H9 (cell line): ENCODE measurements around the gene RSBN1L. TPM values are rescaled to one million over a fixed set of nuclear protein-coding genes. Genes with fewer than 3 reads are reported as not detected.
A peak's percentile ranks its signal among the peaks of the same experiment; 100 is the strongest.

Experiments used
- DNase-seq: peaks from one replicate; pipeline ENCODE4 v3.0.0-alpha.2; 2017
- H2AFZ ChIP-seq: one replicate; pipeline ENCODE4 v1.6.1; 2013; ENCODE audit warnings: mild to moderate bottlenecking, low read length, control low read depth, moderate library complexity
- H2AK5ac ChIP-seq: 2 replicates; pipeline ENCODE4 v1.6.1; 2013; ENCODE audit warnings: low read length, control low read depth, mixed read lengths; ENCODE audit not compliant: insufficient read length
- H2BK120ac ChIP-seq: one replicate; pipeline ENCODE4 v1.6.1; 2013; ENCODE audit warnings: low read depth, mild to moderate bottlenecking, low read length, control low read depth, inconsistent platforms; ENCODE audit not compliant: poor library complexity, severe bottlenecking
- H2BK12ac ChIP-seq: 2 replicates; pipeline ENCODE4 v1.6.1; 2013; ENCODE audit warnings: low read length, control low read depth, mixed read lengths, low read depth; ENCODE audit not compliant: insufficient read length
- H2BK15ac ChIP-seq: 2 replicates; pipeline ENCODE4 v1.6.1; 2013; ENCODE audit warnings: low read depth, low read length, control low read depth
- H2BK20ac ChIP-seq: one replicate; pipeline ENCODE4 v1.6.1; 2013; ENCODE audit warnings: low read depth, mild to moderate bottlenecking, low read length, control low read depth, inconsistent platforms; ENCODE audit not compliant: poor library complexity, severe bottlenecking
- H2BK5ac ChIP-seq: 2 replicates; pipeline ENCODE4 v1.6.1; 2013; ENCODE audit warnings: low read length, control low read depth, mixed read lengths; ENCODE audit not compliant: insufficient read length
- H3K14ac ChIP-seq: 2 replicates; pipeline ENCODE4 v1.6.1; 2013; ENCODE audit warnings: low read length, control low read depth; ENCODE audit not compliant: insufficient read depth
- H3K18ac ChIP-seq: 2 replicates; pipeline ENCODE4 v1.6.1; 2013; ENCODE audit warnings: low read depth, mild to moderate bottlenecking, mixed read lengths, low read length, control low read depth; ENCODE audit not compliant: insufficient read length
- H3K23ac ChIP-seq: 2 replicates; pipeline ENCODE4 v1.6.1; 2013; ENCODE audit warnings: low read length, control low read depth, mixed read lengths, low read depth; ENCODE audit not compliant: insufficient read length
- H3K23me2 ChIP-seq: 2 replicates; pipeline ENCODE4 v1.6.1; 2013; ENCODE audit warnings: low read depth, mild to moderate bottlenecking, mixed read lengths, low read length, control low read depth; ENCODE audit not compliant: insufficient read length, poor library complexity, severe bottlenecking
- H3K27ac ChIP-seq: 2 replicates; pipeline ENCODE4 v1.5.1; 2013; ENCODE audit warnings: low read length, control low read depth, mixed read lengths, low read depth; ENCODE audit not compliant: insufficient read length
- H3K27me3 ChIP-seq: 2 replicates; pipeline ENCODE4 v1.6.1; 2013; ENCODE audit warnings: low read length, control low read depth, inconsistent platforms; ENCODE audit not compliant: insufficient read depth
- H3K4ac ChIP-seq: 2 replicates; pipeline ENCODE4 v1.6.1; 2013; ENCODE audit warnings: low read depth, mild to moderate bottlenecking, control low read depth, inconsistent platforms, low read length, moderate library complexity
- H3K4me1 ChIP-seq: 2 replicates; pipeline ENCODE4 v1.6.1; 2013; ENCODE audit warnings: low read length, control low read depth, inconsistent platforms; ENCODE audit not compliant: insufficient read depth
- H3K4me2 ChIP-seq: 2 replicates; pipeline ENCODE4 v1.6.1; 2013; ENCODE audit warnings: low read length, control low read depth, mixed read lengths; ENCODE audit not compliant: insufficient read length, insufficient read depth
- H3K56ac ChIP-seq: 2 replicates; pipeline ENCODE4 v1.6.1; 2013; ENCODE audit warnings: low read depth, mild to moderate bottlenecking, mixed read lengths, low read length, control low read depth; ENCODE audit not compliant: insufficient read length
- H3K79me1 ChIP-seq: 2 replicates; pipeline ENCODE4 v1.6.1; 2013; ENCODE audit warnings: low read depth, mild to moderate bottlenecking, moderate library complexity, low read length, control low read depth, inconsistent platforms; ENCODE audit not compliant: insufficient read depth, poor library complexity, severe bottlenecking
- H3K79me2 ChIP-seq: 2 replicates; pipeline ENCODE4 v1.6.1; 2013; ENCODE audit warnings: low read length, control low read depth, inconsistent platforms; ENCODE audit not compliant: insufficient read depth
- H3K9ac ChIP-seq: 2 replicates; pipeline ENCODE4 v1.6.1; 2013; ENCODE audit warnings: low read length, control low read depth, mixed read lengths; ENCODE audit not compliant: insufficient read length; ENCODE audit errors: extremely low read depth
- H3K9me3 ChIP-seq: one replicate; pipeline ENCODE4 v1.6.1; 2013; ENCODE audit warnings: low read depth, low read length, inconsistent platforms; ENCODE audit not compliant: control insufficient read depth
- H3T11ph ChIP-seq: one replicate; pipeline ENCODE4 v1.6.1; 2013; ENCODE audit warnings: mild to moderate bottlenecking, low read length, control low read depth, inconsistent platforms
- H4K20me1 ChIP-seq: one replicate; pipeline ENCODE4 v1.6.1; 2013; ENCODE audit not compliant: control insufficient read depth, insufficient read length, insufficient read depth
- H4K5ac ChIP-seq: 2 replicates; pipeline ENCODE4 v1.6.1; 2013; ENCODE audit warnings: low read depth, mild to moderate bottlenecking, mixed read lengths, low read length, control low read depth; ENCODE audit not compliant: insufficient read length
- H4K8ac ChIP-seq: replicated peaks from 2 replicates; pipeline ENCODE4 v1.6.1; 2013; ENCODE audit warnings: low read length, control low read depth, mixed read lengths, low read depth; ENCODE audit not compliant: insufficient read length
- H4K91ac ChIP-seq: 2 replicates; pipeline ENCODE4 v1.6.1; 2013; ENCODE audit warnings: low read depth, mild to moderate bottlenecking, moderate library complexity, mixed read lengths, low read length, control low read depth; ENCODE audit not compliant: insufficient read length
- H3K27ac Mint-ChIP-seq, 3 experiments: 2 replicates in 2 of 3; 3 replicates in 1 of 3; pipeline ENCODE4 v1.8.0; 2020 to 2021; ENCODE audit warnings: mixed read lengths in 3 of 3, mild to moderate bottlenecking in 1 of 3, moderate library complexity in 1 of 3
- H3K27me3 Mint-ChIP-seq: 2 replicates; pipeline ENCODE4 v1.8.0; 2021; ENCODE audit warnings: low read depth, mild to moderate bottlenecking, moderate library complexity, mixed read lengths
- H3K36me3 Mint-ChIP-seq, 3 experiments: 2 replicates in 2 of 3; 3 replicates in 1 of 3; pipeline ENCODE4 v1.8.0; 2020 to 2021; ENCODE audit warnings: low read depth in 3 of 3, mixed read lengths in 3 of 3; ENCODE audit not compliant: insufficient read depth in 1 of 3
- H3K4me1 Mint-ChIP-seq, 2 experiments: 2 replicates each; pipeline ENCODE4 v1.8.0; 2020; ENCODE audit warnings: mixed read lengths in 2 of 2
- H3K4me3 Mint-ChIP-seq, 2 experiments: 2 replicates in 1 of 2; 3 replicates in 1 of 2; pipeline ENCODE4 v1.8.0; 2020 to 2021; ENCODE audit warnings: mild to moderate bottlenecking in 2 of 2, mixed read lengths in 2 of 2, moderate library complexity in 1 of 2
- H3K9me3 Mint-ChIP-seq, 2 experiments: 2 replicates in 1 of 2; 3 replicates in 1 of 2; pipeline ENCODE4 v1.8.0; 2020; ENCODE audit warnings: mild to moderate bottlenecking in 2 of 2, mixed read lengths in 2 of 2, moderate library complexity in 1 of 2
- CTCF ChIP-seq: fragments of 200-600 bp; sonication (generic); conservative IDR thresholded peaks from 3 replicates; pipeline ENCODE4 v1.8.0; 2021; ENCODE audit warnings: antibody characterized with exemption, mild to moderate bottlenecking
- WGBS: extraction: QIAGEN DNeasy Blood & Tissue Kit; methylation state at CpG from one replicate; pipeline ENCODE4 v1.1.7; 2013; ENCODE audit warnings: missing lambda C conversion rate, low lambda C conversion rate, mixed read lengths; ENCODE audit not compliant: insufficient read length; ENCODE audit errors: extremely low coverage; 5-methylcytosine and 5-hydroxymethylcytosine counted together
- total RNA-seq: library from RNA; stranded (reverse); gene quantifications from 2 replicates; pipeline ENCODE4 v1.2.1, GENCODE V29; 2021

Gene RSBN1L
- total RNA-seq, 1 experiment from 2014 or later = 20.6 TPM

GRCh38 chr7:77727527-77727926 lies 31.3 kb downstream of the RSBN1L start:
- no peak overlapping the region for H2BK20ac ChIP-seq
- H4K8ac ChIP-seq = no peak overlapping the region
- H3K18ac ChIP-seq = no peak overlapping the region
- H3K4me1 ChIP-seq = no peaks in the 10 kb centered on the region
- H3T11ph ChIP-seq = no peak overlapping the region
- no peak overlapping the region for H2BK12ac ChIP-seq
- Mint-ChIP-seq H3K27ac (peak overlapping the region; percentile 49 to 94 (median 91); a peak in 6 of 7 replicates), H3K4me3 (no peak overlapping the region), H3K9me3 (no peaks in the 10 kb centered on the region), H3K4me1 (peaks cover 24 to 30% of the 10 kb centered on the region in 2 experiments), H3K27me3 (no peaks in the 10 kb centered on the region), H3K36me3 (no peaks in the 10 kb centered on the region)
- no peak overlapping the region for H3K27ac ChIP-seq
- H4K91ac ChIP-seq = no peak overlapping the region
- no peak overlapping the region for H2AK5ac ChIP-seq
- H3K23me2 ChIP-seq = no peaks in the 10 kb centered on the region
- no CpG with 5 or more reads among the region's 3 CpGs for WGBS
- DNase-seq = no peak
- no peak overlapping the region for H2AFZ ChIP-seq
- no peak overlapping the region for H3K14ac ChIP-seq
- H2BK15ac ChIP-seq = no peak overlapping the region
- H3K56ac ChIP-seq = no peak overlapping the region
- no peak overlapping the region for H2BK120ac ChIP-seq
- H3K9me3 ChIP-seq = no peaks in the 10 kb centered on the region
- no peaks in the 10 kb centered on the region for H4K20me1 ChIP-seq
- peaks cover 6% of the 10 kb centered on the region for H3K79me1 ChIP-seq
- no peak for TF ChIP-seq CTCF
- H3K9ac ChIP-seq = no peak overlapping the region
- H3K23ac ChIP-seq = no peak overlapping the region
- H4K5ac ChIP-seq = no peak overlapping the region
- H3K79me2 ChIP-seq = peaks cover 9% of the 10 kb centered on the region; the same call in 1 of the 2 replicates
- H2BK5ac ChIP-seq = no peak overlapping the region
- H3K4ac ChIP-seq = no peak overlapping the region
- no peaks in the 10 kb centered on the region for H3K27me3 ChIP-seq
- no peak overlapping the region for H3K4me2 ChIP-seq
